ENCODE data around the gene GNPTG.

GNPTG gene

GRCh38 chr16:1371054-1371978, 19.6 kb downstream of the GNPTG start:
- DNase-seq (ENCODE audit: low read depth in 2 of 3, low spot score in 2 of 3): no peak

DNA sequence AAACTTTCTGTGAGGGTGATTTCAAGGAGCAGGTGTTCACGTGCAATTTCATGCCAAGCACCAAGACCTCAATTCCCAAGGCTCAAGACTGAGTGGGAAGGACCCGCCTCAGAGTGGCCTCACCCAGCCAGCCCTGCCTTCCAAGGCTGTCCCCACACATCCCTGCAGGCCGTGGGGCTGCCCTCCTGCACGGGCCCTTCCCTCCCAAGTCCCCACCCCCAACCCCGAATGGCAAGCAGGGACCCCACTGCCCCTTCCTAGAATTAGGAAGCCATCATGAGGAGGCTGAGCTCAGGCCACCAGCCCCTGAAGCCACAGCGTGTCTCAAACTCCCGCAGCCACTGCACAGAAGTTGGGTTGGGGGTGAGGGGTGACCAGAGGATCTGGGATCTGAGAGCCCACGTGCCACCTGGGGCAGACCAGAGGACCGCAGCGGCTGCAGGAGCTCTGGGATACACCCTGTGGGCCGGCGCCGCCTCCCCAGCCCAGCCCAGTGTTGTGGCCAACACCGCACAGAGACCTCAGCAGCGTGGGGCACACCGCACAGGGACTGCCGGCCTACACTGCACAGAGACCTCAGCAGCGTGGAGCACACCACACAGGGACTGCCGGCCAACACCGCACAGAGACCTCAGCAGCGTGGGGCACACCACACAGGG, 20.7 kb downstream of the GNPTG start:
- DNase-seq (ENCODE audit: low read depth in 2 of 3, low spot score in 2 of 3): no peak

DNA sequence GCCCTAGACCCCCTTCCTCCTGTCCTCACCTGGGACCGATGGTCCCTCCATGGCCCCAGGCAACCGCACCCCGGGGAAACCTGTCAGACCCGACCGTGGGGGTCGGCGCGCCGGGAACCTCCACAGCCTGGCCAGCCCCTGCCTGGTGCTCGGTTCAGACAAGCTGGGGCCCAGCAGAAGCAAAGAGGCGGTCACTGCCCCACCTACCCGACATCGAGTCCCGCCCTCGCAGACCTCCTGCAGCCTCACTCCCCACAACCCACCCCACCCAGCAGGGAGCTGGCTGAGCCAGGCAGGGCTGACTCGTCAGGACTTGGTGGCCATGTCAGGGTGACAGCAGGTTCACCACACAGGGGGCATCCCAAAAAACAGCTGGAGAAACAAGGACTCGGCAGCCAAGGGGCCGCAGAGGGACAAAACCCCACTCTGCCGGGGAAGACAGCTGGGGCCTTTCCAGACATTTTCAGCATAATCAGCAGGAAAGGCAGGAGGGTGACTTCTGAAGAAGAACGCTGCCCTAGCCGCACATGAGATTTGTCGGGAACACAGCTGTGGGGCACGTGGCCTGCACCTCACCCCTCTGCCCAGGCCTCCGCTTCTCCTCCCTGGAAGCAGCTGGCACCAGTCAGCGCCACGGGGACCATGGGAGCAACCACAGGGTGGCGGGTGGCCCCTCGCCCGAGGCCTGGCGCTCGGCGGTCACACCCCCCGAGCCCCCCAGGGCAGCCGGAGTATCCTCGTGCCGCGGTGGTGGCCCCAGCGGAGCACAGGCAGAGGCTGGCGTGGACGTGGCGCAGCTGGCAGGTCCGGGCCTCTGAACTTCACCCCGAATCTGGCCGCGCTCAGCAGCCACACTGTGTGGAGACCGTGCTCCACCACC, 22.9 kb downstream of the GNPTG start:
- DNase-seq (ENCODE audit: low read depth in 2 of 3, low spot score in 2 of 3): no peak

- DNase-seq (ENCODE audit: low read depth in 2 of 3, low spot score in 2 of 3): no peak
Observed at GRCh38 chr16:1375298-1375640, 23.5 kb downstream of the GNPTG start.

- no peak for DNase-seq (ENCODE audit: low read depth in 2 of 3, low spot score in 2 of 3)
Observed at GRCh38 chr16:1375741-1376410, 24.1 kb downstream of the GNPTG start.

GRCh38 chr16:1377406-1378010, 25.8 kb downstream of the GNPTG start:
- DNase-seq (ENCODE audit: low read depth in 2 of 3, low spot score in 2 of 3): no peak

DNA sequence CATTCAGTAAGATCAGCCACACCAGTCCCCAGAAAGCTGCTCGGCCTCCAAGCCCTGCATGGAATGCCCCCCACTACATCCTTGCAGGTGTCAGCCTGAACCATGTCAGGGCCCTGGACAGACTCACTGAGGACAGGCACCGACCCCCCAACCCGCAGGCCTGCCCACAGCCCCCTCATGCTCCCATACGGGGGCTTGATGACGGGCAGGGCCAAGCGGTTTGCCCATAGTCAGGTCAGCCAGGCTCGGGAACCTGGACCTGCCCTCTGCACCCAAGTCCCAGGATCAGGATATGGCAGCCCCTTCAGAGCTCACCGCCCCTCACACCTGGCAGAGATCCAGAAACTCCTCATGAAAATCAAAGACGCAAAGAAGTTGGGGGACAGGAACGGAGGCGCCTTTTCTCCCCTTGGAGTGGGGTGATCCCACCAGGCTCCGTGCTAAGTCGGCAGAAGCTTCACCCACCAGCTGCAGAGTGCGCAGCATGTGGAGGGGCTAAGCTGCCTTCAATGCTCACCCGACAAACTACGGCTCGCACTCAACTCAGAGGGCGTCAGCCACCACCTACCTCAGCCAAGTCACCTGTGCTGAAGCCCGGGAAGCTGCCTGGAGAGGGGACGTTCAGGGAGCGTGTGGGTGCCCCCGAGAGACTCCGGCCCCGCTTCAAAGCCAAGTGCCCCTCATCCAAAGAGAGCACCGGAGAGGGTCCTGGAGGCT, 26.5 kb downstream of the GNPTG start:
- no peak for DNase-seq (ENCODE audit: low read depth in 2 of 3, low spot score in 2 of 3)

DNA sequence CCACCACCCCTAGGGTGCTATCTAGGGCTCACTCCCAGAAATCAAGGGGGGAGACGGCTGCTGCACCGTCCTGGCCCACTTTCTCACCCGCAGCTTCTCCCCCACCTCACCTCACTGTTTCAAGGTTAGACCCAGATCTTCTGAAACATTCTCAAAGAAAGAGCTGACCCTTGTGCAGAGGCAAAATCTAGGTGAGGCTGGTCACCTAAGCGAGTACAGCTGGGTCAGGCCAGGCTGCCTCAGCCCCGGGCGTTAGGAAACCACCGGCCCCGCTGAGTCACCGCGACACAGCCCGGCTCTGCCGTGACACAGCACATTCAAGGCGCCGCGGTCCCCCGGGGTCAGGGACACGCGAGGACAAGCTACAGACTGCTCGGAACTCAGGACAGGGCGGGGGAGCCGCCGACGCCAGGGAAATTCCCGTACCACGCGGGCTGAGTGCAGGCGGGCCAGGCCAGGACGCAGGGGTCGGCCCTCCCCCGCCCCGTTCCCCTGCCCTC, 27.1 kb downstream of the GNPTG start:
- DNase-seq (ENCODE audit: low read depth in 2 of 3, low spot score in 2 of 3): peak; percentile 42 to 55 (median 42)

DNA sequence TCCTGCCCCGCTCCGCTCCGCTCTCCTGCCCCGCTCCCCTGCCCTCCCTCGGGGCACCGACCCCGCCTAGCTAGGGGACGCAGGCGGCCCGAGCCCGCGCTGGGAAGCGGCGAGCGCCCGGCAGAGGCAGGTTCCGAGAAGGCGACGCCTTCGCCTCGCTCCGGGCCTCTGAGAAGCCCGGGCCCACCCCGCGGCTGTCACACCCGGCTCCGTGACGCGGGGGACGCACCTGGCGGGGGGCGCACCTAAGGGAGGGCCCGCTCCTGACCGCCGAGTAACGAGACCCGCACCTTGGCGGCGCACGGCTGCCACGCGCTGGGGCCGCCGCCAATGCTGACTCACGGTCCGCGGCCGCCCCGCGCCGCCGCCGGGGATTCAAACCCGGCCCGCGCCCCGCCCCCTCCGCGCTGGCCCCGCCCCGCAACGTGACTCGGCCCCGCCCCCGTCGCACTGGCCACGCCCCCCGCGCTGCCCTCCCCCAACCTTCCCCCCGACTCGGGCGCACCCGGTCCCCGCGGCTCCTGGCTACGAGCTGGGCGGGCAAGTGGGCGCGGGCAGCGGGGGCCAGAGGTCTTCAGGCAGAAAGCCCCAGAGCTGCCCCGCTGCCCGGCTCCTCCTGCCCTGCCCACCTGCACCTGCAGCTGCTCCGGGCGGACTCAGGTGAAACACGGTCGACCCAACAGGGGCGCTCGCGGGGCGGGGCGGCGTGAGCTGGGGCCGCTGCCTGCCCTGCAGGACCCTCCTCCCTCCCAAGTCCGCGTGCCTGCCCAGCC, 27.8 kb downstream of the GNPTG start:
- DNase-seq (ENCODE audit: low read depth in 2 of 3, low spot score in 2 of 3): peak; percentile 61 to 71 (median 61)

DNA sequence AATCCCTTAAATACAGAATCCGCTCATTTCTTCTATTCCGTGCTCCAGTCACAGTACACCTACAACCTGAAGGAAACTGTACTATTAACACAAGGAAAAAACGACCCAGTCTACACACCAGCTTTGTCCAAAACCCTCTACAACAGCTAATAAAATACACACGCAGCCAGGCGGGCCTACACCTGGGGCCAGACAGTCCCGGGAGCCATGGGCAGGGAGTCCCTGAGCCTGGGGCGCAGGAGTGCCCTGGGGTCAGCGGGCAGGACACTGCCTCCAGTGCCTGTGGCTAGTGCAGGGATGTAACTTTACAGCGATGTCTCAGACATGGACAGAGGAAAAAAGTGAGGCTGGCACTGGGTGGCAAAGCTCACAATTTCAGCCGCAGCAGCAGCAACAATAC, 28.5 kb downstream of the GNPTG start:
- DNase-seq (ENCODE audit: low read depth in 2 of 3, low spot score in 2 of 3): no peak

DNA sequence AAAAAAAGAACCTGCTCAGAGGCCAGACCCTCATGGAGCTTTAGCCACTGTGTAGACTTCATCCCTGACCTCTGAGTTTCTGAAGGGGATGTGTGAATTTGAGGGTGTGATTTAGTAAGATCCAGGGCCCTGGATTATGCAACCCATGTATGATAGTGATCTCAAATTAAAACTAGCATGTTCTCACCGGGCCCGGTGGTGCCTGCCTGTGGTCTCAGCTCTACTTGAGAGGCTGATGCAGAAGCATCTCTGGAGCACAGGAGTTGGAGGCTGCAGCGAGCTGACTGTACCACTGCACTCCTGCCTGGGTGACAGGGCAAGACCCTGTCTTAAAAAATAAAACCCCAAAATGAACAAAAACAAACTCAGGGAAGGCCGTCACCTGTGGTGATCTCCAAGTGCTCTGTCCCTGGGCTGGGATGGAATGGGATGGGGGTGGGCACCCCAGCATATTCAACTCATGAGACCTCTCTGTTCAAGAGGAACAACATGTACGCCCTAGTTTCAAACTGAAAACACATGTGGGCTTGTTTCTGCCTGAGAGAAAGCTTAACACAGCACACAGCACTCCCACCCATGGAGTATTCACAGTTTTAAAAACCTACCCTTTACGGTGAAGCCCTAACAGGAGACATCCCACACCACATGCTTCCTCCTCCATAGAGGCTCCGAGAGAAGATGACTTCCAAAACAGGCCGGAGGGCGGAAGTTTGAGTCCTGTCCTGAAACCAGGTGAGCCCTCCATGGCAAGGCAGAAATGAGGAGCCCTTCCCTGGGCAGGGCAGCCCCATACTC, 30.1 kb downstream of the GNPTG start:
- DNase-seq (ENCODE audit: low read depth in 2 of 3, low spot score in 2 of 3): no peak

DNA sequence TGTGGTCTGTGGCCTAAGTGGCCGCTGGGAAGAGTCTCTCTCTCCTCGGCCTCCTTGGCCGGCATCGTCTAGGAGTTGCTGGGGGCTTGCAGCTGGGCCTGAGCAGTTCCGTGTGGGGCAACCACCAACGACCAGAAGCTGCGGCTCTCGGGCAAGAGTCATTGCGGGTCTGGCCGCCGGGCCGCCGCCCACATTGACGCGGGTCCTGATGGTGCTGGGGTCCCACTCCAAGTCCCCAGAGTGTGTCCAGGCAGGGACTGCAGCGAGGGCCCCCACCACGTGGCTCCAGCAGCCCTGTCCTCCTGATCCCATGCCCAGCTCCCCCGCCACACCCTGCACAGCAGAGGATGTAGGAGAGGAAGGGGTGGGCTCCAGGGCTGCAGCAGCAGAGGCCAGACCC, 31.8 kb downstream of the GNPTG start:
- no peak for DNase-seq (ENCODE audit: low read depth in 2 of 3, low spot score in 2 of 3)

GRCh38 chr16:1385232-1385631, 33.5 kb downstream of the GNPTG start:
- DNase-seq (ENCODE audit: low read depth in 2 of 3, low spot score in 2 of 3): no peak

- no peak for DNase-seq (ENCODE audit: low read depth in 2 of 3, low spot score in 2 of 3)
Observed at GRCh38 chr16:1387331-1387730, 35.6 kb downstream of the GNPTG start.

- DNase-seq (ENCODE audit: low read depth in 2 of 3, low spot score in 2 of 3): no peak
Observed at GRCh38 chr16:1389762-1390161, 38.0 kb downstream of the GNPTG start.

DNA sequence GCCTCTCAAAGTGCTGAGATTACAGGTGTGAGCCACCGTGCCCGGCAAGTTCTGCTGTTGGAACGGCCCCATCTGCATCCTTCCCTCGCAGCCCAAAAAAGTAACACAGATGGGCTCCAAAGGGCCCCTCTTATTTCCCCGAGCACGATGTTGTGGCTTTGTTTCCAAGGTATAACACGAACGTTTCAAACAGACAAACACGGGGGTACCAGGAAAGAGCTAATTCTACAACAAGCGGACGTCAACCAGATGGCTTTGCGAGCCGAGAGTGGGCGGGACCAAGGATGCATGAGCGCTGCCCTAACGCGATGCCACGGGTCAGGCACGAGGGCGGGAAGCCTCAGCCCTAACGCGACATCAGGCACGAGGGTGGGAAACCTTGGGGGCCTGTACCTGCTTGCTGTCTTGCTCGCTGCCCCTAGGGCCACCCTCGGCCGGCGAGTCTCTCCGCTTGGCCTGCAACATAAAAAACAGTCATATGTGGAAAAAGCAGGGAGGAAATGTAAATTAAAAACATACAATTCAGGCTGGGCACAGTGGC, 38.6 kb downstream of the GNPTG start:
- no peak for DNase-seq (ENCODE audit: low read depth in 2 of 3, low spot score in 2 of 3)

- no peak for DNase-seq (ENCODE audit: low read depth in 2 of 3, low spot score in 2 of 3)
Observed at GRCh38 chr16:1392826-1393225, 41.1 kb downstream of the GNPTG start.

- no peak for DNase-seq (ENCODE audit: low read depth in 2 of 3, low spot score in 2 of 3)
Observed at GRCh38 chr16:1393613-1394176, 42.0 kb downstream of the GNPTG start.
